KMS-11 (cell line): ENCODE results near the gene OGA.

Experiments
- H2AFZ ChIP-seq: fragments of 200-600 bp; sonication (generic); 2 replicates; pipeline ENCODE4 v1.6.1; 2016; ENCODE audit warnings: antibody characterized with exemption, mixed run types, low read depth
- H3K27ac ChIP-seq: fragments of 200-600 bp; sonication (generic); 2 replicates; pipeline ENCODE4 v1.6.1; 2016; ENCODE audit warnings: mild to moderate bottlenecking, mixed run types
- H3K27me3 ChIP-seq: fragments of 200-600 bp; sonication (generic); 2 replicates; pipeline ENCODE4 v1.6.1; 2017; ENCODE audit warnings: mild to moderate bottlenecking, low read depth, mixed run types, moderate library complexity; ENCODE audit not compliant: insufficient read depth
- H3K36me3 ChIP-seq: fragments of 200-600 bp; sonication (generic); 2 replicates; pipeline ENCODE4 v1.6.1; 2017; ENCODE audit warnings: mild to moderate bottlenecking, mixed run types; ENCODE audit not compliant: insufficient read depth
- H3K4me1 ChIP-seq: fragments of 200-600 bp; sonication (generic); 2 replicates; pipeline ENCODE4 v1.6.1; 2016; ENCODE audit warnings: mild to moderate bottlenecking, low read depth, mixed run types; ENCODE audit not compliant: poor library complexity, severe bottlenecking
- H3K4me2 ChIP-seq: fragments of 200-600 bp; sonication (generic); 2 replicates; pipeline ENCODE4 v1.7.0; 2016; ENCODE audit warnings: mild to moderate bottlenecking, mixed run types
- H3K4me3 ChIP-seq: fragments of 200-600 bp; sonication (generic); IDR thresholded peaks from 2 replicates; pipeline ENCODE4 v1.6.1; 2017; ENCODE audit warnings: low read depth, low read length, mixed read lengths; ENCODE audit not compliant: insufficient read depth
- H3K79me2 ChIP-seq: fragments of 200-600 bp; sonication (generic); 2 replicates; pipeline ENCODE4 v1.6.1; 2016; ENCODE audit warnings: low read depth, mixed run types; ENCODE audit not compliant: insufficient read depth
- H3K9ac ChIP-seq: fragments of 200-600 bp; sonication (generic); 2 replicates; pipeline ENCODE4 v1.6.1; 2016; ENCODE audit warnings: mild to moderate bottlenecking, mixed run types
- H4K20me1 ChIP-seq: fragments of 200-600 bp; sonication (generic); 2 replicates; pipeline ENCODE4 v1.6.1; 2016; ENCODE audit warnings: mild to moderate bottlenecking, mixed run types; ENCODE audit not compliant: insufficient read depth
- TF ChIP-seq, protein P1 (sequence below): fragments of 200-600 bp; sonication (generic); conservative IDR thresholded peaks from 2 replicates; pipeline ENCODE4 v1.6.1; 2017; ENCODE audit warnings: low read depth, mild to moderate bottlenecking, antibody characterized with exemption, low read length, moderate library complexity, mixed read lengths

The OGA gene

GRCh38 chr10:101778151-101778780, 40.0 kb downstream of the OGA start:
- TF ChIP-seq, protein P1, sequence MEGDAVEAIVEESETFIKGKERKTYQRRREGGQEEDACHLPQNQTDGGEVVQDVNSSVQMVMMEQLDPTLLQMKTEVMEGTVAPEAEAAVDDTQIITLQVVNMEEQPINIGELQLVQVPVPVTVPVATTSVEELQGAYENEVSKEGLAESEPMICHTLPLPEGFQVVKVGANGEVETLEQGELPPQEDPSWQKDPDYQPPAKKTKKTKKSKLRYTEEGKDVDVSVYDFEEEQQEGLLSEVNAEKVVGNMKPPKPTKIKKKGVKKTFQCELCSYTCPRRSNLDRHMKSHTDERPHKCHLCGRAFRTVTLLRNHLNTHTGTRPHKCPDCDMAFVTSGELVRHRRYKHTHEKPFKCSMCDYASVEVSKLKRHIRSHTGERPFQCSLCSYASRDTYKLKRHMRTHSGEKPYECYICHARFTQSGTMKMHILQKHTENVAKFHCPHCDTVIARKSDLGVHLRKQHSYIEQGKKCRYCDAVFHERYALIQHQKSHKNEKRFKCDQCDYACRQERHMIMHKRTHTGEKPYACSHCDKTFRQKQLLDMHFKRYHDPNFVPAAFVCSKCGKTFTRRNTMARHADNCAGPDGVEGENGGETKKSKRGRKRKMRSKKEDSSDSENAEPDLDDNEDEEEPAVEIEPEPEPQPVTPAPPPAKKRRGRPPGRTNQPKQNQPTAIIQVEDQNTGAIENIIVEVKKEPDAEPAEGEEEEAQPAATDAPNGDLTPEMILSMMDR: no peak
- H3K9ac ChIP-seq: no peak overlapping the region
- H3K27ac ChIP-seq: no peak overlapping the region

DNA sequence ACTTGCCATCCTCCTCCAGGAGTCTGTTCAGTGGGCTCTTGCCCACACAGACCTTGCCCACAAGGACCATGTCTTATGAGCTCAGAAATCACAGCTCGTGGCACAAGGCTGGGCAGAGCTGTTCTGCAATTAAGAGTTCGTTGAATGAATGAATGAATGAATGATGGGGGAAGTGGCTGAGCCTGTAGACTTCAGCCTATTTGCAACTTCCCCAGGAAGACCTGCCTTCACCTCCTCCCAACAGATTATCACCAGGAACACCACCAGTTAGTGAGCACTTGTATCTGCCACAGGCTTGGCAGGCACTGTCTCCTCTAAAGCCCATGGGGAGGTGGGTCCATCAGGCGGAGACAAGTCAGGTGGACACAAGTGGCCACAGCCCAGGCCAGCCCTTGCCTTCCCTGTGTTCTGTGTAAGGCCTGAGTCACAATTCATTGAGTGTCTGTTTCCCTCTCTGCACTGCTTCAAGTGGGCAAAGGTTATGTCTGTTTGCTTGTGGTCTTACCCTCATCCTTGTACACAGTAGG, 40.6 kb downstream of the OGA start:
- no peaks in the 10 kb centered on the region for H3K36me3 ChIP-seq
- H3K27me3 ChIP-seq: peaks cover 22% of the 10 kb centered on the region
- H3K4me2 ChIP-seq: no peak overlapping the region
- no peaks in the 10 kb centered on the region for H4K20me1 ChIP-seq
- H3K4me3 ChIP-seq: no peak overlapping the region
- no peak overlapping the region for H2AFZ ChIP-seq
- no peaks in the 10 kb centered on the region for H3K79me2 ChIP-seq
- no peak overlapping the region for H3K27ac ChIP-seq
- peaks cover 20% of the 10 kb centered on the region for H3K4me1 ChIP-seq
- TF ChIP-seq, protein P1: no peak
- H3K9ac ChIP-seq: no peak overlapping the region

More at GRCh38 chr10:101778151-101778780, 40.0 kb downstream of the OGA start:
- Histone ChIP-seq H3K36me3 (no peaks in the 10 kb centered on the region), H4K20me1 (no peaks in the 10 kb centered on the region), H3K4me1 (peaks cover 20% of the 10 kb centered on the region), H3K79me2 (no peaks in the 10 kb centered on the region), H3K4me2 (no peak overlapping the region; the same call in 1 of the 2 replicates), H3K27me3 (peaks cover 22% of the 10 kb centered on the region), H3K4me3 (no peak overlapping the region), H2AFZ (no peak overlapping the region)

- Histone ChIP-seq H3K9ac (no peak overlapping the region), H2AFZ (no peak overlapping the region), H3K4me1 (peaks cover 13% of the 10 kb centered on the region), H4K20me1 (no peaks in the 10 kb centered on the region), H3K4me2 (no peak overlapping the region), H3K27ac (no peak overlapping the region), H3K79me2 (no peaks in the 10 kb centered on the region), H3K36me3 (no peaks in the 10 kb centered on the region), H3K4me3 (no peak overlapping the region), H3K27me3 (peaks cover 22% of the 10 kb centered on the region)
- TF ChIP-seq, protein P1: no peak
Measured at GRCh38 chr10:101776161-101776817, 42.0 kb downstream of the OGA start.

DNA sequence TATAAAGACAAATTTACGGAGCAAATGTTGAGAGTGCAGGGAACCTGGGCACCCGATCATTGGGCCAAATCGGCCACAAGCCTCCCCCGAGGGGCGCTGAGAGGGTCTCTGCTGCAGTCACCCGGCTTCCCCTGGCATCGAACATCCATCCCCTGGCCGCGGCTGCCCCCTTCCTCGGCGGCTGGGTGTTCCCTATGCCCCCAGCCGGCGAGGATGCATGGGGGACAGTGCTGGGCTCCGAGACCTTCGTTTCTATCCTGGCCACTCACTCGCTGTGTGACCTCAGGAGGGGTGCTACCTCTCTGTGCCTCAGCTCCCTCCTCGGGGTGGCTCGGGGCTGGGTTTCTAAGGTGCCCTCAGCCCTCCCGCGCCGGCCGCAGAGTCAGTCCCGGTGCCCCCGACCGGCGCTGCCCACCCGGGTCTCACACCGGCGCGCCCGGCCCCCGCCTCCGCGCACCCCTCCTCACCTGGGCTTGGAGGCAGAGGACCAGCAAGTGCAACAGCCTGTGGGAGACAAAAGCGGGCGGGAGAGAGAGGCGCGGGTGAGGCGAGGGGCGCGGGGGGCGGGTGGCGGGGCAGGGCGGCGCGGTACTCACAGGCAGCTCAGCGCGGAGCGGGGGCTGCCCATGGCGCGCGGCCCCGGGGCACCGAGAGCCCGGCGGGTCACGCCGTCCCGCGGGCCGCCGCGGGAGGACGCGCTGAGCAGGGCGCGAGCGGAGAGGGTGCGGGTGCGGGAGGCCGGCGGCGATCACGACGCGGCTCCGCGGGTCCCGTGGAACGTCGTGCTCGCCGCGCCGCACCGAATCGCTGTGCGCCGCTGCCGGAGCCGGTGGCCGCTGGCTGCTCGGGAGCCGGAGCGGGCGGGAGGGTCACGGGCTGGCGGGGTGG, 42.7 kb downstream of the OGA start, which contains the start of gene FGF8:
FGF8 (minus strand) TSS at position 842 of the 888 bp plus-strand sequence; CDS start at position 628, 214 bp downstream.
- H3K4me2 ChIP-seq: no peak within 1 kb of the TSS

More for the DNA sequence above, 42.7 kb downstream of the OGA start, which contains the start of gene FGF8:
- Histone ChIP-seq H3K27me3 (peaks cover 22% of the 10 kb centered on the region), H3K9ac (no peak within 1 kb of the TSS), H3K36me3 (no peaks in the 10 kb centered on the region), H3K4me1 (peaks cover 5% of the 10 kb centered on the region), H2AFZ (no peak within 1 kb of the TSS), H3K79me2 (no peaks in the 10 kb centered on the region), H4K20me1 (no peaks in the 10 kb centered on the region), H3K27ac (no peak within 1 kb of the TSS), H3K4me3 (no peak within 1 kb of the TSS)
- TF ChIP-seq, protein P1: no peak
